PFSK-1 (cell line): ENCODE measurements around the gene CYP2S1.

Experiments used
- FOXP2 ChIP-seq: optimal IDR thresholded peaks from 2 replicates; pipeline ENCODE3; 2011; ENCODE audit warnings: borderline replicate concordance, control low read depth, inconsistent platforms; ENCODE audit not compliant: insufficient read depth; ENCODE audit errors: extremely low read length, extremely low read depth
- POLR2AphosphoS5 ChIP-seq: IDR thresholded peaks from 2 replicates; pipeline ENCODE4 v1.6.1; 2012; ENCODE audit warnings: low read depth, mild to moderate bottlenecking, control low read depth, low read length, moderate library complexity
- SIN3A ChIP-seq: IDR thresholded peaks from 2 replicates; pipeline ENCODE4 v1.6.1; 2012; ENCODE audit warnings: mild to moderate bottlenecking, low read length, moderate library complexity, borderline replicate concordance; ENCODE audit not compliant: insufficient read depth
- TAF1 ChIP-seq: IDR thresholded peaks from 2 replicates; pipeline ENCODE4 v1.6.1; 2012; ENCODE audit warnings: low read length, control low read depth, borderline replicate concordance; ENCODE audit not compliant: insufficient read depth
- TF ChIP-seq, protein P1 (sequence below), 2 experiments: IDR thresholded peaks; 2 replicates each; pipeline versions ENCODE4 v1.6.1 to v1.8.0; 2011 to 2012; ENCODE audit warnings: low read depth in 2 of 2, low read length in 2 of 2, control low read depth in 1 of 2, inconsistent platforms in 1 of 2, mild to moderate bottlenecking in 1 of 2, moderate library complexity in 1 of 2; ENCODE audit not compliant: insufficient read depth in 1 of 2

The CYP2S1 gene

DNA sequence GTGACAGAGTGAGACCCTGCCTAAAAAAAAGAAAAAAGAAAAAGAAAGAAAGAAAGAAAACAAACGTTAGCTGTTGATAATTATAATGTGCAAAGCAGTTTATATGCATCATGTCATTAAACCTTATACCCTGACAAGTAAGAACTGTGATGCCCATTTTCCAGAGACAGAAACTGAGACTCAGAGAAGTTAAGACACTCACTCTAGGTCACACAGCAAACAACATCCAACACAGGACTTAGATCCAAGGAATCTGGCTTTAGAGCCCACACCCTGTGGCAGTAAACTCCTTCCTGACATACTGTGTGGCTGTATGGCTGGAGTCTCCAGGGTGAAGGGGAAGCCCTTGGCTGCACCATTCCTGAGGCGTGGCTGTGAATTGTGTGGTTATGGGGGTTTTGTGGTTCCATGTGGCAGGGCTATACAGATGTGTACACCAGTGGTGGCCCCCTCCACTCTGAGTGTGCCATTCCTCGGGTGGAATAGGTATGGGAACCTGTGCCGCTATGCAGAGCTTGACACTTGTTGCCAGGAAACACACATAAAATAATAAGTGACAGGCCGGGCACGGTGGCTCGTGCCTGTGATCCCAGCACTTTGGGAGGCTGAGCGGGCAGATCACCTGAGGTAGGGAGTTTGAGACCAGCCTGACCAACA lies 41.6 kb downstream of the CYP2S1 start:
- no peak for TF ChIP-seq TAF1
- no peak for TF ChIP-seq FOXP2
- TF ChIP-seq, protein P1, sequence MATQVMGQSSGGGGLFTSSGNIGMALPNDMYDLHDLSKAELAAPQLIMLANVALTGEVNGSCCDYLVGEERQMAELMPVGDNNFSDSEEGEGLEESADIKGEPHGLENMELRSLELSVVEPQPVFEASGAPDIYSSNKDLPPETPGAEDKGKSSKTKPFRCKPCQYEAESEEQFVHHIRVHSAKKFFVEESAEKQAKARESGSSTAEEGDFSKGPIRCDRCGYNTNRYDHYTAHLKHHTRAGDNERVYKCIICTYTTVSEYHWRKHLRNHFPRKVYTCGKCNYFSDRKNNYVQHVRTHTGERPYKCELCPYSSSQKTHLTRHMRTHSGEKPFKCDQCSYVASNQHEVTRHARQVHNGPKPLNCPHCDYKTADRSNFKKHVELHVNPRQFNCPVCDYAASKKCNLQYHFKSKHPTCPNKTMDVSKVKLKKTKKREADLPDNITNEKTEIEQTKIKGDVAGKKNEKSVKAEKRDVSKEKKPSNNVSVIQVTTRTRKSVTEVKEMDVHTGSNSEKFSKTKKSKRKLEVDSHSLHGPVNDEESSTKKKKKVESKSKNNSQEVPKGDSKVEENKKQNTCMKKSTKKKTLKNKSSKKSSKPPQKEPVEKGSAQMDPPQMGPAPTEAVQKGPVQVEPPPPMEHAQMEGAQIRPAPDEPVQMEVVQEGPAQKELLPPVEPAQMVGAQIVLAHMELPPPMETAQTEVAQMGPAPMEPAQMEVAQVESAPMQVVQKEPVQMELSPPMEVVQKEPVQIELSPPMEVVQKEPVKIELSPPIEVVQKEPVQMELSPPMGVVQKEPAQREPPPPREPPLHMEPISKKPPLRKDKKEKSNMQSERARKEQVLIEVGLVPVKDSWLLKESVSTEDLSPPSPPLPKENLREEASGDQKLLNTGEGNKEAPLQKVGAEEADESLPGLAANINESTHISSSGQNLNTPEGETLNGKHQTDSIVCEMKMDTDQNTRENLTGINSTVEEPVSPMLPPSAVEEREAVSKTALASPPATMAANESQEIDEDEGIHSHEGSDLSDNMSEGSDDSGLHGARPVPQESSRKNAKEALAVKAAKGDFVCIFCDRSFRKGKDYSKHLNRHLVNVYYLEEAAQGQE (IDR thresholded peaks at IDR 0.05; ENCODE audit: insufficient read depth in 1 of 2, low read depth in 2 of 2, low read length in 2 of 2), result no peak
- TF ChIP-seq POLR2AphosphoS5, result no peak
- TF ChIP-seq SIN3A, result no peak

DNA sequence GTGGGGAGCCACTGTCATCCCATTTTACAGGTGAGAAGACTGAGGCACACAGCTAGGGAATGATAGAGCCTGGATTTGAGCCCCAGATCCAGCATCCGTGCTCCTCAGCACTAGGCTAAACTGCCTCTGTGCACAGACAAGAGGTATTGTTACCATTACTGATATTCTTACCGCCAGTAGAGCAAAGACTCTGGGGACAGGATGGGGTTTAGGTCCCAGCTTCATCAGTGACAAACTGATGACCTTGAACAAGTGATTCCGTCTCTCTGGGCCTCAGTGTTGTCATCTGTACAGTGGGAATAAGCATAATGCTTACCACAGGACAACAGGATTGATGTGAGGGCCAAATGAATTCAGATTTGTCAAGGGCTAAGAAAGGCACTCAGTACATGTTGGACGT lies 42.5 kb downstream of the CYP2S1 start:
- no peak for TF ChIP-seq TAF1
- TF ChIP-seq POLR2AphosphoS5, result no peak
- TF ChIP-seq FOXP2, result no peak
- TF ChIP-seq, protein P1 (IDR thresholded peaks at IDR 0.05; ENCODE audit: insufficient read depth in 1 of 2, low read depth in 2 of 2, low read length in 2 of 2), result no peak
- no peak for TF ChIP-seq SIN3A

DNA sequence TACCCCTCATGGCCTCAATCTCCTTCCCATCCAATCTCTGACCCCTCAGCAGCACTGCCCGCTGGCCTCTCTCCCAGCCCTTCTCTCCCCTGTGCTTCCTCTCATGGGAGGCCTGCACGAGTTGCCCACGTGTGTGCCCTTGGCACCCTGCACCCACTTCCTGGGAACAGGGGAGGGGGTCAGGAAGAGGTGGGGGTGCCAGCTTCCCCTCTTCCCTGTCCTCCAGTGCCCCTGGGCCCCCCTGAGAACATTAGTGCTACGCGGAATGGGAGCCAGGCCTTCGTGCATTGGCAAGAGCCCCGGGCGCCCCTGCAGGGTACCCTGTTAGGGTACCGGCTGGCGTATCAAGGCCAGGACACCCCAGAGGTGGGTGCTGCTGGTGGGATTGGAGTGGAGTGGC lies 45.2 kb downstream of the CYP2S1 start:
- TF ChIP-seq, protein P1 (IDR thresholded peaks at IDR 0.05; ENCODE audit: insufficient read depth in 1 of 2, low read depth in 2 of 2, low read length in 2 of 2), result no peak
- TF ChIP-seq POLR2AphosphoS5, result no peak
- no peak for TF ChIP-seq TAF1
- TF ChIP-seq SIN3A, result no peak
- no peak for TF ChIP-seq FOXP2

DNA sequence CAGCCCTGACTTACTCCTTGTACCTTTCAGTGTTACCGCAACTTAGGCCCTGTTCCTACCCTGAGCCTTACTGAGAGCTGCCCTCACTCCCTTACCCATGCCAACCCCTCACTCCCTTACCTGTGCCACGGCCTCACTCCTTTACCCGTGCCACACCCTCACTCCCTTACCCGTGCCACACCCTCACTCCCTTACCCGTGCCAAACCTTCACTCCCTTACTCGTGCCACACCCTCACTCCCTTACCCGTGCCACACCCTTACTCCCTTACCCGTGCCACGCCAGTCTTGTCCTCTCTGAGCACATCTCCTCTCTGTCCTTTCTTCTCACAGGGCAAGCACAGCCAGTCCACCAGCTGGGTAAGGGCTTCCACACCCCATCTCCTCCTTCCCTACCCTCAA lies 46.3 kb downstream of the CYP2S1 start:
- no peak for TF ChIP-seq POLR2AphosphoS5
- no peak for TF ChIP-seq SIN3A
- TF ChIP-seq TAF1, result no peak
- TF ChIP-seq FOXP2, result no peak
- TF ChIP-seq, protein P1 (IDR thresholded peaks at IDR 0.05; ENCODE audit: insufficient read depth in 1 of 2, low read depth in 2 of 2, low read length in 2 of 2), result no peak

DNA sequence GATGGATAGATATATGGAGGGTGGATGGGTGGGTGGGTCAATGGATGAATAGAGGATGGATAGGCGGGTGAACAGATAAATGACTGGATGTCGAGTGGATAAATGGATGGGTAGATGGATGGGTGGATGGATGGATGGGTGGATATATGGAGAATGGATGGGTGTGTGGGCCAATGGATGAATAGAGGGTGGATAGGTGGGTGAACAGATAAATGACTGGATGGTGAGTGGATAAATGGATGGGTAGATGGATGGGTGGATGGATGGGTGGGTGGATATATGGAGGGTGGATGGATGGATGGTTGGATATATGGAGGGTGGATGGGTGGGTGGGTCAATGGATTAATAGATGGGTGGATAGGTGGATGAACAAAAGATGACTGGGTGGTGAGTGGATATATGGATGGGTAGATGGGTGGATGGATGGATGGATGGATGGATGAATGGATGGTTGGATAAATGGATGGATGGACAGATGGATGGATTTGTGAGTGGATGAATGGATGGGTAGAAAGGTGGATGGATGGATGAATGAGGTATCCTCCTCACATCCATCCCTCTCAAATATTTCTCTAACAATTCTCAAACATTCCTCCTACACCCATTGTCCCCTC lies 47.0 kb downstream of the CYP2S1 start:
- TF ChIP-seq, protein P1 (IDR thresholded peaks at IDR 0.05; ENCODE audit: insufficient read depth in 1 of 2, low read depth in 2 of 2, low read length in 2 of 2), result no peak
- TF ChIP-seq POLR2AphosphoS5, result no peak
- TF ChIP-seq SIN3A, result no peak
- TF ChIP-seq FOXP2, result no peak
